Placental pericyte (primary cell): ENCODE measurements around the gene MUC12. TPM values are rescaled to one million over a fixed set of nuclear protein-coding genes. Genes with fewer than 3 reads are reported as not detected.

Experiments
- small RNA-seq: library from RNA; depleted of rRNA; stranded (forward); fragments of <200 nt; gene quantifications from one replicate; pipeline ENCODE3, GENCODE V24; 2012; ENCODE audit warnings: low replicate concordance
- total RNA-seq: library from RNA; depleted of rRNA; stranded (reverse); fragments of >200 nt; gene quantifications from 2 replicates; pipeline ENCODE4 v1.2.3, GENCODE V29; 2012

Gene MUC12, protein sequence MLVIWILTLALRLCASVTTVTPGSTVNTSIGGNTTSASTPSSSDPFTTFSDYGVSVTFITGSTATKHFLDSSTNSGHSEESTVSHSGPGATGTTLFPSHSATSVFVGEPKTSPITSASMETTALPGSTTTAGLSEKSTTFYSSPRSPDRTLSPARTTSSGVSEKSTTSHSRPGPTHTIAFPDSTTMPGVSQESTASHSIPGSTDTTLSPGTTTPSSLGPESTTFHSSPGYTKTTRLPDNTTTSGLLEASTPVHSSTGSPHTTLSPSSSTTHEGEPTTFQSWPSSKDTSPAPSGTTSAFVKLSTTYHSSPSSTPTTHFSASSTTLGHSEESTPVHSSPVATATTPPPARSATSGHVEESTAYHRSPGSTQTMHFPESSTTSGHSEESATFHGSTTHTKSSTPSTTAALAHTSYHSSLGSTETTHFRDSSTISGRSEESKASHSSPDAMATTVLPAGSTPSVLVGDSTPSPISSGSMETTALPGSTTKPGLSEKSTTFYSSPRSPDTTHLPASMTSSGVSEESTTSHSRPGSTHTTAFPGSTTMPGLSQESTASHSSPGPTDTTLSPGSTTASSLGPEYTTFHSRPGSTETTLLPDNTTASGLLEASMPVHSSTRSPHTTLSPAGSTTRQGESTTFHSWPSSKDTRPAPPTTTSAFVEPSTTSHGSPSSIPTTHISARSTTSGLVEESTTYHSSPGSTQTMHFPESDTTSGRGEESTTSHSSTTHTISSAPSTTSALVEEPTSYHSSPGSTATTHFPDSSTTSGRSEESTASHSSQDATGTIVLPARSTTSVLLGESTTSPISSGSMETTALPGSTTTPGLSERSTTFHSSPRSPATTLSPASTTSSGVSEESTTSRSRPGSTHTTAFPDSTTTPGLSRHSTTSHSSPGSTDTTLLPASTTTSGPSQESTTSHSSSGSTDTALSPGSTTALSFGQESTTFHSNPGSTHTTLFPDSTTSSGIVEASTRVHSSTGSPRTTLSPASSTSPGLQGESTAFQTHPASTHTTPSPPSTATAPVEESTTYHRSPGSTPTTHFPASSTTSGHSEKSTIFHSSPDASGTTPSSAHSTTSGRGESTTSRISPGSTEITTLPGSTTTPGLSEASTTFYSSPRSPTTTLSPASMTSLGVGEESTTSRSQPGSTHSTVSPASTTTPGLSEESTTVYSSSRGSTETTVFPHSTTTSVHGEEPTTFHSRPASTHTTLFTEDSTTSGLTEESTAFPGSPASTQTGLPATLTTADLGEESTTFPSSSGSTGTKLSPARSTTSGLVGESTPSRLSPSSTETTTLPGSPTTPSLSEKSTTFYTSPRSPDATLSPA (N-terminal part only)
- 0.43 TPM in 1 of 2 replicates, not detected in the other for total RNA-seq

GRCh38 chr7:100969066-100969615 lies at the start of gene MUC12:
MUC12 (plus strand) TSS chr7:100969565; CDS start chr7:100969623, 58 bp downstream.

DNA sequence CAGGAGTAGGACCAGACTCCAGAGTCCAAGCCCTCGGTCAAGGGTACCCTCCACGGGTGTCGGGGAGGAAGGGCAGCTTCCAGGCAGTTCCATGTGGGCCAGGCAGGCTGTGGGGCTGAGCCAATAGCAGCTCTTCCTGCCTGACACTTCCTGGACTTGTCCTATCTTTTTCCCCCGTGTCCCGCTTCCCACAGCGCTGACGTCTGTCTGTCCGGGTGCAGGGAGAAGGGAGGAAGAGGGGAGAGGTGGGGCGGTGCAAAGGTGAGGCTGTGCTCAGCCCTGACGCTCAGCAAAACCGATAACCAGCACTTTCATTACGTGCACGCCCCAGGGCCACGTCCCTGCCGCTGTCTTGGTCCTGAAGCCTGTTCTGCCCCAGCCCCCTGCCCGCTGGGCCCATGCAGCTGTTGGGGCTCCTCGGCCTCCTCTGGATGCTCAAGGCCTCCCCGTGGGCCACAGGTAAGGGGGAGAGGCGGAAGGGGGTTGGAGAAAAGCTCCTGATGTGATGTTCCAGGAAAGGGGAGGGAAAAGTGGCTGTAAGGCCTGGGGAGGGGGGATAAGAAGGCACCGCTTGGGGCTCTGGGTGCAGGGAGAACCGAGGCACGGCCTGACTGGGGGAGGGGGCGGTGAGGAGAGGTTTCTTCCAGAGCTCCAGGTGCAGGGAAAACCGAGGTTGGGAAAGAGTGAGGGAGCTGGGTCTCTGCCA lies 20.0 kb upstream of the MUC12 start, which contains the start of gene MUC3A:
Gene MUC3A, plus strand, starts transcription at position 308 of the 706 bp plus-strand sequence. Its CDS starts 91 bp downstream, at position 399.

Small RNAs within 50 kb of the gene (small RNA-seq; reads per million reads assigned to genes)
- not detected for gene RPS29P15

Other genes starting within 250 kb of the MUC12 start
- not detected in 2 replicates for gene EPO, start 249.1 kb upstream of the MUC12 start, total RNA-seq
- not detected in 2 replicates for gene ZAN, start 236.0 kb upstream of the MUC12 start, total RNA-seq
- 58.1 and 61.5 TPM in 2 replicates for gene EPHB4, start 142.0 kb upstream of the MUC12 start, total RNA-seq
- gene SLC12A9, start 116.9 kb upstream of the MUC12 start, total RNA-seq: 16.9 and 27.5 TPM in 2 replicates
- 78.3 and 78.6 TPM in 2 replicates for gene TRIP6, start 102.2 kb upstream of the MUC12 start, total RNA-seq
- 42.7 and 75.4 TPM in 2 replicates for gene SRRT, start 94.5 kb upstream of the MUC12 start, total RNA-seq
- 8.8 and 9.3 TPM in 2 replicates for gene UFSP1, start 79.8 kb upstream of the MUC12 start, total RNA-seq
- gene ACHE, start 73.7 kb upstream of the MUC12 start, total RNA-seq: 0.14 and 0.22 TPM in 2 replicates
- gene MUC3A, start 20.0 kb upstream of the MUC12 start, total RNA-seq: not detected in 2 replicates
- gene MUC17, start 50.5 kb downstream of the MUC12 start, total RNA-seq: not detected in 2 replicates
- gene TRIM56, start 115.9 kb downstream of the MUC12 start, total RNA-seq: 12.9 and 18.8 TPM in 2 replicates
- 1,212 and 2,489 TPM in 2 replicates for gene SERPINE1, start 157.5 kb downstream of the MUC12 start, total RNA-seq
- gene AP1S1, start 184.9 kb downstream of the MUC12 start, total RNA-seq: 100 and 148 TPM in 2 replicates
- not detected in 2 replicates for gene VGF, start 196.0 kb downstream of the MUC12 start, total RNA-seq
- gene NAT16, start 210.7 kb downstream of the MUC12 start, total RNA-seq: not detected in 2 replicates
- gene MOGAT3, start 231.5 kb downstream of the MUC12 start, total RNA-seq: not detected in 2 replicates
- 101 and 108 TPM in 2 replicates for gene PLOD3, start 248.0 kb downstream of the MUC12 start, total RNA-seq
- gene ZNHIT1, start 248.6 kb downstream of the MUC12 start, total RNA-seq: 70.2 and 76.6 TPM in 2 replicates